ENCODE results near the gene RBM5.

The RBM5 gene

DNA sequence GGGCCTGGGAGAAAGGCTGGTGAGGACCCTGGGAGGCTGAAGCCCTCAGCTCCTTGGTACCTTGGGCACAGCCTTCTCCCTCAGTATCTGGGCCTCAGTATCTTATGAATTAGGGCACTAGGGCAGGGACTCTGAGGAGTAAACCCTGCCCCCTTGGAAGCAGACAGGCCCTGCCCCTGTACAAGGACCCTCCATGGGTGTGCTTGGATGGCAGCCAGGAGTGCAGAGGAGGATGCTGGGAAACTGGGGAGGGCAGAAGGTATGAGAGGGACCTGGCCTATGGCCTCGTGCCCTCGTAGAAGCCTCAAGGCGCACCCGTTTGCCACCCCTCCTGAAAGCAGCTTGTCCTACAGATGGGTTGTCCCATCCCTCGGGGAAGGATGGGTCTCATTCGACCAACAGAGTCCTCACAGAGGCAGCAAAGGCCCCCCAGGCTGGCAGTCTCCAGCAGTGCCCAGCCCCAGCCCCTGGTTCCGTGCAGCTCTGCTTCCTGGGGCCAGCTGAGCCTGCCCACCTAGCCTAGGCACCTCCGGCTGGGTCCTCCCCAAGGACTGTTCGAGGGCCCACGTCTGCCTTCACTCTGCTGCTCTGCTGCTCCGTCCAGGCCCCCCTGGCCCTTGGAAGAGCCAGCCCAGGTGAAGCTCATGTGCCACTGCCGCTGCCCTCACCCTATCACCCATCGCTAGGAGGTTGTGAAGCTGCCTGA lies 51.2 kb downstream of the RBM5 start:
- no peak for ATAC-seq (ENCODE audit: low read depth)
- Histone ChIP-seq H3K36me3 (ENCODE audit: low read depth) (no peaks in the 10 kb centered on the region), H3K9me3 (ENCODE audit: severe bottlenecking) (no peaks in the 10 kb centered on the region), H3K4me1 (ENCODE audit: insufficient read depth, poor library complexity, severe bottlenecking) (peaks cover 23% of the 10 kb centered on the region), H3K27ac (ENCODE audit: poor library complexity, severe bottlenecking) (peak overlapping the region; percentile 73), H3K4me3 (ENCODE audit: severe bottlenecking) (no peak overlapping the region), H3K27me3 (ENCODE audit: insufficient read depth, poor library complexity, severe bottlenecking) (no peaks in the 10 kb centered on the region)
- DNase-seq (ENCODE audit: low spot score): no peak
- TF ChIP-seq, protein P1, sequence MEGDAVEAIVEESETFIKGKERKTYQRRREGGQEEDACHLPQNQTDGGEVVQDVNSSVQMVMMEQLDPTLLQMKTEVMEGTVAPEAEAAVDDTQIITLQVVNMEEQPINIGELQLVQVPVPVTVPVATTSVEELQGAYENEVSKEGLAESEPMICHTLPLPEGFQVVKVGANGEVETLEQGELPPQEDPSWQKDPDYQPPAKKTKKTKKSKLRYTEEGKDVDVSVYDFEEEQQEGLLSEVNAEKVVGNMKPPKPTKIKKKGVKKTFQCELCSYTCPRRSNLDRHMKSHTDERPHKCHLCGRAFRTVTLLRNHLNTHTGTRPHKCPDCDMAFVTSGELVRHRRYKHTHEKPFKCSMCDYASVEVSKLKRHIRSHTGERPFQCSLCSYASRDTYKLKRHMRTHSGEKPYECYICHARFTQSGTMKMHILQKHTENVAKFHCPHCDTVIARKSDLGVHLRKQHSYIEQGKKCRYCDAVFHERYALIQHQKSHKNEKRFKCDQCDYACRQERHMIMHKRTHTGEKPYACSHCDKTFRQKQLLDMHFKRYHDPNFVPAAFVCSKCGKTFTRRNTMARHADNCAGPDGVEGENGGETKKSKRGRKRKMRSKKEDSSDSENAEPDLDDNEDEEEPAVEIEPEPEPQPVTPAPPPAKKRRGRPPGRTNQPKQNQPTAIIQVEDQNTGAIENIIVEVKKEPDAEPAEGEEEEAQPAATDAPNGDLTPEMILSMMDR (IDR thresholded peaks at IDR 0.05; ENCODE audit: poor library complexity, severe bottlenecking): no peak

DNA sequence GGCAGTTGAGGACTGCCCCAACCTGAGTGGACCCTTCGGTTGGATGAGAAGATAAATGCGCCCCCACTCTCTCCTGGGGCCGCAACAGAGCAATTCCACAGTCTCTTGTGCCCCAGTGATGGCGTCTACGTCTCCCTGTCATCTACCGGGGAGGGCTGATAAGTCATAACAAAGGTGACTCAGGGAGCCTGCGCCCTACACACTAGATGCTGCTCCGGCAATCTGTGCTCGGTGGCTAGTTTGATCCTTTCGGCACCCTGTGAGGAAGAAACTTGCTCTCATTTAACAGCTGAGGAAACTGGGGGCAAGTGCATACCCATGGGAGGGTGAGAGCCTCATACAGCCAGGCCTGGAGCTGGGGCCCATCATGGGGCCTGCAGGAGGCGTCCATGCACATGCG lies 52.3 kb downstream of the RBM5 start:
- DNase-seq (ENCODE audit: low spot score): no peak
- H3K27ac ChIP-seq (ENCODE audit: poor library complexity, severe bottlenecking): no peak overlapping the region
- no peak overlapping the region for H3K4me3 ChIP-seq (ENCODE audit: severe bottlenecking)
- H3K36me3 ChIP-seq (ENCODE audit: low read depth): no peaks in the 10 kb centered on the region
- no peaks in the 10 kb centered on the region for H3K27me3 ChIP-seq (ENCODE audit: insufficient read depth, poor library complexity, severe bottlenecking)
- H3K4me1 ChIP-seq (ENCODE audit: insufficient read depth, poor library complexity, severe bottlenecking): peaks cover 23% of the 10 kb centered on the region
- no peaks in the 10 kb centered on the region for H3K9me3 ChIP-seq (ENCODE audit: severe bottlenecking)
- TF ChIP-seq, protein P1 (IDR thresholded peaks at IDR 0.05; ENCODE audit: poor library complexity, severe bottlenecking): no peak
- no peak for ATAC-seq (ENCODE audit: low read depth)

DNA sequence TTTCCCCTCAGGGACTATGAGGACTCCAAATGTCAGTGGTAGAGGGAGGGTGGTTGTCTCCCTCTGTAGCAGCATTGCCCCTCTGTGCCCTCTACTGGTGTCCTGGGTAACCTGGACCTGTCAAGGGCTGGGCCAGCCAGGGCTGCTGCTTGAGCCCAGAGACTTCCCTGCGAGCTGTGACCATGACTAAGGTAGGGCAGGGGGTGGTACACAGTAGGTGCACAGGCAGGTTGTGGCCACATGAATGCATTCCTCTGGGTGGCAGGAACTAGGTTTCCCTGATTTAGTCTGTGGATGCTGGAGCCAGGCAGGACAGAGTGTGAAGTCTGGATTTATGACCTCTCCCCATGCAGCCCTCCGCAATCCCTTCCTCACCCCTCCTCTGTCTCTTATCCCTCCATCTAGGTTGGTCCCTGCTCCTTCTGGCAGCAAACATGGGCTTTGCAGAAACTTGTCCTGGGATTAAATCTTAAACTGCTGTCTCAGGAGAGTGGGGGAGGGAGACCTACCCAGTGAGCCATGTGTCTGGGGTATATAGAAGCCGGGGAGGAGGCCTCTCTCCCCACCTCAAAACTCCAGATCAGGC lies 57.7 kb downstream of the RBM5 start:
- H3K27me3 ChIP-seq (ENCODE audit: insufficient read depth, poor library complexity, severe bottlenecking): no peaks in the 10 kb centered on the region
- ATAC-seq (ENCODE audit: low read depth): peak; percentile 34
- H3K36me3 ChIP-seq (ENCODE audit: low read depth): no peaks in the 10 kb centered on the region
- TF ChIP-seq, protein P1 (IDR thresholded peaks at IDR 0.05; ENCODE audit: poor library complexity, severe bottlenecking): no peak
- peaks cover 25% of the 10 kb centered on the region for H3K4me1 ChIP-seq (ENCODE audit: insufficient read depth, poor library complexity, severe bottlenecking)
- peak overlapping the region; percentile 27 for H3K27ac ChIP-seq (ENCODE audit: poor library complexity, severe bottlenecking)
- no peak for DNase-seq (ENCODE audit: low spot score)
- H3K4me3 ChIP-seq (ENCODE audit: severe bottlenecking): no peak overlapping the region
- no peaks in the 10 kb centered on the region for H3K9me3 ChIP-seq (ENCODE audit: severe bottlenecking)

GRCh38 chr3:50147016-50147415 lies 58.3 kb downstream of the RBM5 start:
- H3K27ac ChIP-seq (ENCODE audit: poor library complexity, severe bottlenecking): peak overlapping the region; percentile 27

More at GRCh38 chr3:50147016-50147415, 58.3 kb downstream of the RBM5 start:
- Histone ChIP-seq H3K4me1 (ENCODE audit: insufficient read depth, poor library complexity, severe bottlenecking) (peaks cover 31% of the 10 kb centered on the region), H3K4me3 (ENCODE audit: severe bottlenecking) (no peak overlapping the region), H3K9me3 (ENCODE audit: severe bottlenecking) (no peaks in the 10 kb centered on the region), H3K27me3 (ENCODE audit: insufficient read depth, poor library complexity, severe bottlenecking) (no peaks in the 10 kb centered on the region), H3K36me3 (ENCODE audit: low read depth) (no peaks in the 10 kb centered on the region)
- ATAC-seq (ENCODE audit: low read depth): no peak
- TF ChIP-seq, protein P1 (IDR thresholded peaks at IDR 0.05; ENCODE audit: poor library complexity, severe bottlenecking): no peak
- DNase-seq (ENCODE audit: low spot score): no peak
